ENCODE measurements around the gene TAF4.
"Not testable (repeated sequence)": the region's sequence is repeated elsewhere in the genome, so short reads cannot be mapped to it uniquely, and the experiment has no call there.

The TAF4 gene

DNA sequence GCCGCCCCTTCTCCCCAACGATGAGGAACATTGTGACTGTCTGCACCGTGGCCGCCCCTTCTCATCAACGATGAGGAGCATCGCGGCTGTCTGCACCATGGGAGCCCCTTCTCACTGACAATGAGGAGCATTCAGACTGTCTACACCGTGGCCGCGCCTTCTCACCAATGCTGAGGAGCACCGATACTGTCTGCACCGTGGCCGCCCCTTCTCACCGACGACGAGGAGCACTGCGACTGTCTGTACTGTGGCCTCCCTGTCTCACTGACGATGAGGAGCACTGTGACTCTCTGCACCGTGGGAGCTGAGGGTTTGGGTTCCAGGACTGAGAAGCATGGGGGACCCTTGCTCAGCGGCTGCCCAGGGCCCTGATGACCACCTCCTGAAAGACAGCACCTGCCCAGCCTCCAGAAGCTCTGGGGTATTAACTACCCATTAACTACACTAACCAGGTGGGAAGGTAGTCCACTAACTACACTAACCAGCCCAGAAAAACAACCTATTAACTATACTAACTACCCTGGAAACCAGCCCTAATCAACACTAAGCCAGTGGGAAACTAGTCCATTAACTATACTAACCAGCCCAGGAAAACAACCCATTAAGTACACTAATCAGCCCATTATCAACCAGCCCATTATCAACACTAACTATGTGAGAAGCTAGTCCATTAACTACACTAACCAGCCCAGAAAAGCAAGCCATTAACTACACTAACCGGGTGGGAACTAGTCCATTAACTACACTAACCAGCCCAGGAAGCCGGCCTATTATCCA, 116.9 kb downstream of the TAF4 start:
- H3K4me3 ChIP-seq (ENCODE audit: low read depth, low read length) = no peak overlapping the region
- TF ChIP-seq, protein P1, sequence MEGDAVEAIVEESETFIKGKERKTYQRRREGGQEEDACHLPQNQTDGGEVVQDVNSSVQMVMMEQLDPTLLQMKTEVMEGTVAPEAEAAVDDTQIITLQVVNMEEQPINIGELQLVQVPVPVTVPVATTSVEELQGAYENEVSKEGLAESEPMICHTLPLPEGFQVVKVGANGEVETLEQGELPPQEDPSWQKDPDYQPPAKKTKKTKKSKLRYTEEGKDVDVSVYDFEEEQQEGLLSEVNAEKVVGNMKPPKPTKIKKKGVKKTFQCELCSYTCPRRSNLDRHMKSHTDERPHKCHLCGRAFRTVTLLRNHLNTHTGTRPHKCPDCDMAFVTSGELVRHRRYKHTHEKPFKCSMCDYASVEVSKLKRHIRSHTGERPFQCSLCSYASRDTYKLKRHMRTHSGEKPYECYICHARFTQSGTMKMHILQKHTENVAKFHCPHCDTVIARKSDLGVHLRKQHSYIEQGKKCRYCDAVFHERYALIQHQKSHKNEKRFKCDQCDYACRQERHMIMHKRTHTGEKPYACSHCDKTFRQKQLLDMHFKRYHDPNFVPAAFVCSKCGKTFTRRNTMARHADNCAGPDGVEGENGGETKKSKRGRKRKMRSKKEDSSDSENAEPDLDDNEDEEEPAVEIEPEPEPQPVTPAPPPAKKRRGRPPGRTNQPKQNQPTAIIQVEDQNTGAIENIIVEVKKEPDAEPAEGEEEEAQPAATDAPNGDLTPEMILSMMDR (IDR thresholded peaks at IDR 0.05; ENCODE audit: low read depth, low read length) = no peak
- in situ Hi-C loops (cut with HindIII; ENCODE audit: low sequenced_read_pairs) = no loop called here
- DNase-seq (ENCODE audit: low read depth, low spot score) = no peak

DNA sequence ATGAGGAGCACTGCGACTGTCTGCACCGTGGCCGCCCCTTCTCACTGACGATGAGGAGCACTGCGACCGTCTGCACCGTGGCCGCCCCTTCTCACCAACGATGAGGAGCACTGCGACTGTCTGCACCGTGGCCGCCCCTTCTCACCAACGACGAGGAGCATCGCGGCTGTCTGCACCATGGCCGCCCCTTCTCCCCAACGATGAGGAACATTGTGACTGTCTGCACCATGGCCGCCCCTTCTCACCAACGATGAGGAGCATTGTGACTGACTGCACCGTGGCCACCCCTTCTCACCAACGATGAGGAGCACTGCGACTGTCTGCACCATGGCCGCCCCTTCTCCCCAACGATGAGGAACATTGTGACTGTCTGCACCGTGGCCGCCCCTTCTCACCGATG, 117.6 kb downstream of the TAF4 start:
- H3K4me3 ChIP-seq (ENCODE audit: low read depth, low read length); in situ Hi-C loops (cut with HindIII; ENCODE audit: low sequenced_read_pairs); DNase-seq (ENCODE audit: low read depth, low spot score): not testable (repeated sequence)

DNA sequence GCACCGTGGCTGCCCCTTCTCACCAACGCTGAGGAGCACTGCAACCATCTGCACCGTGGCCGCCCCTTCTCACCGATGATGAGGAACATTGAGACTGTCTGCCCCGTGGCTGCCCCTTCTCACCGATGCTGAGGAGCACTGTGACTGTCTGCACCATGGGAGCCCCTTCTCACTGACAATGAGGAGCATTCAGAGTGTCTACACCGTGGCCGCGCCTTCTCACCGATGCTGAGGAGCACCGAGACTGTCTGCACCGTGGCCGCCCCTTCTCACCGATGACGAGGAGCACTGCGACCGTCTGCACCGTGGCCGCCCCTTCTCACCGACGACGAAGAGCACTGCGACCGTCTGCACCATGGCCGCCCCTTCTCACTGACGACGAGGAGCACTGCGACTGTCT, 120.2 kb downstream of the TAF4 start:
- H3K4me3 ChIP-seq (ENCODE audit: low read depth, low read length); in situ Hi-C loops (cut with HindIII; ENCODE audit: low sequenced_read_pairs); DNase-seq (ENCODE audit: low read depth, low spot score): not testable (repeated sequence)

DNA sequence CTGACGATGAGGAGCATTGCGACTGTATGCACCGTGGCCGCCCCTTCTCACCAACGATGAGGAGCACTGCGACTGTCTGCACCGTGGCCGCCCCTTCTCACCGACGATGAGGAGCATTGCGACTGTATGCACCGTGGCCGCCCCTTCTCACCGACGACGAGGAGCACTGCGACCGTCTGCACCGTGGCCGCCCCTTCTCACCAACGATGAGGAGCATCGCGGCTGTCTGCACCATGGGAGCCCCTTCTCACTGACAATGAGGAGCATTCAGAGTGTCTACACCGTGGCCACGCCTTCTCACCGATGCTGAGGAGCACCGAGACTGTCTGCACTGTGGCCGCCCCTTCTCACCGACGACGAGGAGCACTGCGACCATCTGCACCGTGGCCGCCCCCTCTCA, 120.7 kb downstream of the TAF4 start:
- in situ Hi-C loops (cut with HindIII; ENCODE audit: low sequenced_read_pairs) = not testable (repeated sequence)

DNA sequence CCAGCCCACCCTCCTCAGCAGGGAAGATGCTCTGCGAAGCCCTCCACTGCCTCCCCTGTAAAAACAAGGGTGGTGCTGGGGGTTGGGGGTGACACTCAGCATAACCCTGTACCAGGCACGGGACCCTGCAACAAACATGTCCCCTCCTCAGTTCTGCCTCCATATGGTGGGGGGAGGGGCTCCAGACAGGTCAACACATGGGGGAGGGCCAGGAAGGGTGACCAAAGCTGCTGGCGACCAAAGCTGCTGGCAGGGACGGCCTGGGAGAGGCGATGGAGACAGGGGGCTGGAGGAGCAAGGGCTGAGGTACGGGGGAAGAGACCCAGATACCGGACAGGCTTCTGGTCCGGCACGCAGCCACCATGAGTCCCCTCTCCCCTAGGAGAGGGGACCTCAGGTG, 123.2 kb downstream of the TAF4 start:
- in situ Hi-C loops (cut with HindIII; ENCODE audit: low sequenced_read_pairs) = no loop called here
- DNase-seq (ENCODE audit: low read depth, low spot score) = no peak
- H3K4me3 ChIP-seq (ENCODE audit: low read depth, low read length) = no peak overlapping the region
- TF ChIP-seq, protein P1 (IDR thresholded peaks at IDR 0.05; ENCODE audit: low read depth, low read length) = no peak

More for the DNA sequence above, 120.7 kb downstream of the TAF4 start:
- H3K4me3 ChIP-seq (ENCODE audit: low read depth, low read length); DNase-seq (ENCODE audit: low read depth, low spot score): not testable (repeated sequence)

DNA sequence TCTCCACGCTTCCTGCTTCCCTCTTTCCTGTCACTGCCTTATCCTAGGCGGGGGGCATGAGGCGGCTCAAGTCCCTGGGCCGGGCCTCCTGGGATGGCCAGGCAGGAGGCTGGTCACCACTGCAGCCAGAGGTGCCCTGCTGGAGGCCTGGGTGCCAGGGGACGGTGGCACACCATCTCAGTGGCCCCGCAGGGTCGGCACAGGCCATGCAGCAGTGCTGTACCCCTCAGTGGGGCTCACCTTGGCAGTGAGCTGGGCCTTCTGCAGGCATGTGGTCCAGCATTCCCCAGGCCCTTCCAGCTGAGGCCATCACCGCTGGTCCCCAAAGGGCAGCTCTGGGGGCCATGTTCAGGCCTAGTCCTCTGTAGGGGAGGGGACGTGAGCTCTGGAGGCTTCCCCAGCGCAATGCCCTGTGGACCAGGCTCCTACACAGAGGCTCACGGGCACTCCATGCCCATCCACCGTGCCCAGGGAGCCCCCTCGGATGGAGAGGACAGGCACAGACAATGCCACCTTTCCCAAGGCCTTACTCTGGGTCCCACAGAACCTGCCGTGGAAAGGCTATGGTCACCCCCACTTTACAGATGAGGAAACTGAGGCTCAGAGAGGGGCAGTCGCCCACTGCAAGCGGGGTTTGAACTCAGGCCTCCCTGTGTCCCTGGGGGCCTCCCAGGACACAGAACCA, 123.8 kb downstream of the TAF4 start:
- DNase-seq (ENCODE audit: low read depth, low spot score) = no peak
- TF ChIP-seq, protein P1 (IDR thresholded peaks at IDR 0.05; ENCODE audit: low read depth, low read length) = no peak
- H3K4me3 ChIP-seq (ENCODE audit: low read depth, low read length) = no peak overlapping the region
- in situ Hi-C loops (cut with HindIII; ENCODE audit: low sequenced_read_pairs) = no loop called here

DNA sequence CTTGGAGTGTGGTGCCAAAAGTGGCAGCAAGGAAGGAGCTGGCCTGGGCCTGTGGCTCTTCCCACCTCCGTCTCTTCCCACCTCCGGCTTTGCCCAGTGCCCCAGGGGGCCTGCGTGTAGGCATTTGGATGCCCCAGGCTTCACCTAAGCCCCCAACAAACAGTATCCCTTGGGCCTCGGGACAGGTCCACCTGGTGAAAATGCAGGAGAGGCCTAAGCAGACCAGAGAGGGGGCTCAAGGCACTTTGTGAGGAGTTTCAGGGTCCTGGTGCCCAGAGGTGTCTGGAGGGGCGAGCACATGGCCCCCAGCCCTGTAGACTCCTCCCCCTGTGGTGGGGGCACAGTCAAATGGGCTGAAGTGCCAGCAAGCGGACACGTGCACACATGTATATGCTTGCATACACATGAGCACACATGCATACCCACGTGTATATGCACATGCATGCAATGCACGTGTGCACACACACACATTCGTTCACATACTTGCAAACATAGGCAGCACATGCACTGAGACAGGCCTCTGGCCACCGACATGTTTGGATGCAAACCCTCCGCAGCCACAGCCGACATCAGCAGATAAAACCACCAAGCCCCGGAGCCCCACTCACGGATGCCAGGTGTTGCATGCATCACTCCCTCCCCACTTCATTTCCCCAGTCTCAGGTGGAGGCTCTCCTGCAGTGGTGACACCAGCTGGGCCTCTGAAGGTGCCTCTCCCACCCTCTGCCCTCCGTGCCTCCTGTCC, 124.5 kb downstream of the TAF4 start:
- in situ Hi-C loops (cut with HindIII; ENCODE audit: low sequenced_read_pairs) = no loop called here

More for the DNA sequence above, 124.5 kb downstream of the TAF4 start:
- TF ChIP-seq, protein P1 (IDR thresholded peaks at IDR 0.05; ENCODE audit: low read depth, low read length) = no peak
- no peak for DNase-seq (ENCODE audit: low read depth, low spot score)
- no peak overlapping the region for H3K4me3 ChIP-seq (ENCODE audit: low read depth, low read length)

Data from astrocyte of the spinal cord (primary cell).